Neural crest cell (in vitro differentiated cells): ENCODE results near the gene IGF2BP3. TPM values are rescaled to one million over a fixed set of nuclear protein-coding genes. Genes with fewer than 3 reads are reported as not detected.

Experiments used
- DNase-seq: peaks from one replicate; pipeline ENCODE4 v3.0.0; 2021; ENCODE audit warnings: low read depth, mixed read lengths, low spot score
- H3K27ac Mint-ChIP-seq: one replicate; pipeline ENCODE4 v1.8.0; 2021; ENCODE audit warnings: mild to moderate bottlenecking, mixed read lengths; ENCODE audit not compliant: unreplicated experiment
- H3K27me3 Mint-ChIP-seq: 2 replicates; pipeline ENCODE4 v1.8.0; 2021; ENCODE audit warnings: low read depth, mild to moderate bottlenecking, mixed read lengths
- H3K36me3 Mint-ChIP-seq: 2 replicates; pipeline ENCODE4 v1.8.0; 2021; ENCODE audit warnings: low read depth, mild to moderate bottlenecking, mixed read lengths
- H3K4me1 Mint-ChIP-seq: 2 replicates; pipeline ENCODE4 v1.8.0; 2021; ENCODE audit warnings: mixed read lengths
- H3K4me3 Mint-ChIP-seq: one replicate; pipeline ENCODE4 v1.8.0; 2021; ENCODE audit warnings: mild to moderate bottlenecking, mixed read lengths
- H3K9me3 Mint-ChIP-seq: 2 replicates; pipeline ENCODE4 v1.8.0; 2021; ENCODE audit warnings: mixed read lengths
- CTCF ChIP-seq: fragments of 200-600 bp; sonication (generic); conservative IDR thresholded peaks from 2 replicates; pipeline ENCODE4 v1.5.0; 2021; ENCODE audit warnings: antibody characterized with exemption, mild to moderate bottlenecking
- total RNA-seq: library from RNA; stranded (reverse); gene quantifications from 2 replicates; pipeline ENCODE4 v1.2.1, GENCODE V29; 2021

Gene IGF2BP3
- total RNA-seq, 1 donor from 2014 or later = 117 TPM

GRCh38 chr7:23422384-23422783 is 47.9 kb downstream of the IGF2BP3 start:
- H3K9me3 Mint-ChIP-seq = no peaks in the 10 kb centered on the region
- H3K4me1 Mint-ChIP-seq = peaks cover 20% of the 10 kb centered on the region
- H3K36me3 Mint-ChIP-seq = no peaks in the 10 kb centered on the region
- no peak overlapping the region for H3K4me3 Mint-ChIP-seq
- TF ChIP-seq CTCF = no peak
- H3K27ac Mint-ChIP-seq = peak overlapping the region; percentile 62
- DNase-seq = no peak
- no peaks in the 10 kb centered on the region for H3K27me3 Mint-ChIP-seq

- DNase-seq = no peak
- no peak for TF ChIP-seq CTCF
- no peaks in the 10 kb centered on the region for H3K9me3 Mint-ChIP-seq
- peaks cover 11% of the 10 kb centered on the region for H3K36me3 Mint-ChIP-seq
- H3K4me1 Mint-ChIP-seq = peaks cover 24% of the 10 kb centered on the region
- H3K4me3 Mint-ChIP-seq = no peak overlapping the region
- H3K27ac Mint-ChIP-seq = no peak overlapping the region
- H3K27me3 Mint-ChIP-seq = no peaks in the 10 kb centered on the region
Measured at GRCh38 chr7:23419845-23420244, 50.4 kb downstream of the IGF2BP3 start.

DNA sequence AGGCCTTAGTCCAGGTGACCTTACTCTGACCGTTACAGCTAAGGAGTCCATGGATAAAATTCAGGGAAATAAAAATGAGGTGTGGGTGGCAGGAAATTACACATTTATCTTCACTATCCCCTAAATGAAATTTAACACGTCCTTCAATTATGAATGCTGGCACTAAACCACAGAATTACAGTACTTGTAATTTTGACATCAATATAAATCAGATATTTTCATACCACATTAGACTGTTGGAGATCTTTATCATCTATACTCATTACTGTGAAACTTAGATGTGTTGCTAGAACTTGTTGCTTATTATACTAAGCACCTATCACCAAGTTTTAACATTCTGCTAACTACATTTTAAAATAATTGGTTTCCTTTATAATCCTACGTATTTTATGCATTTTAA is 51.1 kb downstream of the IGF2BP3 start:
- TF ChIP-seq CTCF = no peak
- DNase-seq = no peak
- Mint-ChIP-seq H3K4me1 (peaks cover 24% of the 10 kb centered on the region), H3K36me3 (peaks cover 18% of the 10 kb centered on the region), H3K27ac (no peak overlapping the region), H3K27me3 (no peaks in the 10 kb centered on the region), H3K9me3 (no peaks in the 10 kb centered on the region), H3K4me3 (no peak overlapping the region)

GRCh38 chr7:23418046-23418445 is 52.2 kb downstream of the IGF2BP3 start:
- no peaks in the 10 kb centered on the region for H3K9me3 Mint-ChIP-seq
- H3K4me1 Mint-ChIP-seq = peaks cover 24% of the 10 kb centered on the region
- no peak overlapping the region for H3K27ac Mint-ChIP-seq
- no peak for TF ChIP-seq CTCF
- H3K27me3 Mint-ChIP-seq = no peaks in the 10 kb centered on the region
- no peak for DNase-seq
- peaks cover 23% of the 10 kb centered on the region for H3K36me3 Mint-ChIP-seq
- H3K4me3 Mint-ChIP-seq = no peak overlapping the region

- Mint-ChIP-seq H3K27me3 (no peaks in the 10 kb centered on the region), H3K9me3 (no peaks in the 10 kb centered on the region), H3K4me1 (peaks cover 20% of the 10 kb centered on the region), H3K36me3 (peaks cover 37% of the 10 kb centered on the region), H3K4me3 (no peak overlapping the region), H3K27ac (no peak overlapping the region)
- no peak for DNase-seq
- no peak for TF ChIP-seq CTCF
Measured at GRCh38 chr7:23415198-23415597, 55.1 kb downstream of the IGF2BP3 start.
